GM21737 (cell line): ENCODE measurements around the gene DCUN1D4.

Experiments used
- ATAC-seq: cut with Tn5 transposase; IDR thresholded peaks from one replicate; pipeline ENCODE4 v1.9.1; 2021; ENCODE audit warnings: mild to moderate bottlenecking, moderate library complexity; ENCODE audit not compliant: unreplicated experiment

The DCUN1D4 gene

DNA sequence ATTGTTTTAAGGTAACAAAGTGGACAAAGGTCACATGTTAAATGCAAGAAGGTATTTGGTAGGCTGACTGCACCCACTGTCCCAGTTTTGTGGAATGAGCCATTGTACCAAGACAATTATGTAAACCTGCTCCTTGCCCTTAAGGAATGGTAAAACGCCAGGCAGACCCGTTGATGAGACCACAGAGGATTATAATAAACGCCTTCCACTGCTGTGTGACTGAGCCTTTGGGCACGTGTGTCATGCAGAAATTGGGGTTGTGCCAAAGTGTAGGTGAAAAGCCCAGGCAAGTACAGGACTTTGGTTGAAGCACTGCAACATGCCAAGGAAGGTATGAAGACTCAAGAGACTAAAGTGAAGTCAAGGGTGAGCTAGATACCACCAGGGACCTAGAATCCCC, 117.5 kb downstream of the DCUN1D4 start:
- ATAC-seq = no peak

DNA sequence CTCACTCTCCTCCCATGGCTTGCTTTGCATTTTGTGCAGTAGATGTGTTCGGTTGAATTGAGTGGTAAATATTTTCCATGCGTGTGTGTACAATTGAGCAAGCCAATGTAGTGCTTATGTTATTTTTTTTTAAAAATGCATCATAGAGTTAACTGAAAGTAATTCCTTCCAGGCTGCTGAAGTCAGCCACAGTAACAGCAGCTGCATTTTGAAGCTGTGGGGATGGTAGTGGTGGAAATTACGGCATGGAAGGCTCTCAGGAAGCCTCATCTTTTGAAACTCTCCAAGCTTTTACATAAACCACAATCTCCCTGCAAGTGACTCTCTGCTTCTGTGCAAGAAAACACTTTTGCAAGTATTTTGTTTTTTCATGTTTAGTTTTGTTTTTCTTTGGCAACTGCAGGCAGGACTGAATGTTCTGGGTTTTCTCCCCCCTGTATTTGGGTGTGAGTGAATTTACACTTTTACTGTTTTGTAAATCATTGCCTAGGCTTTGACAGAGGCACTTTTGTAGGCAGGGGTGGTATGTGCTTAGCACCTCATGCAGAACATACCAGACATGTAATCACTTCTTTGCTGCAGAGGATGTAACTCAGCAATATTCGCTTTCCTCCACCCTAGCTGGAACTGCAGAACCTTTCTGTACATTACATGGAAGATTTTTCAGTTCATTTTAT, 121.0 kb downstream of the DCUN1D4 start:
- no peak for ATAC-seq

DNA sequence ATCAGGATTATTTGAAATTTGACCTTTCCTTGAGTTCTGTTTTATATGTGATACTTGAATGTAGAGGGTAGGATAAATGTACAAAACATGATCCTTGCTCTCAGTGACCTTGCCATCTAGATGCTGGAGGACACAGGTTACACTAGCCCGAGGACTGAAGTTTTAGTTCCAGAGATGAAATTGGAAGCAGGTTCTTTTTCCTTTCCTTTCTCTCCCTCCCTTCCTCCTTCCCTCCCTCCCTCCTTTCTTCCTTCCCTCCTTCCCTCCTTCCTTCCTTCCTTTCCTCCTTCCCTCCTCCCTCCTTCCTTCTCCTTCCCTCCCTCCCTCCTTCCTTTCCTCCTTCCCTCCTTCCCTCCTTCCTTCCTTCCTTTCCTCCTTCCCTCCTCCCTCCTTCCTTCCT, 122.9 kb downstream of the DCUN1D4 start:
- ATAC-seq = no peak
